Panc1 (cell line): ENCODE results near the gene CALM3. TPM values are rescaled to one million over a fixed set of nuclear protein-coding genes. Genes with fewer than 3 reads are reported as not detected.

ENCODE experiments used
- ATAC-seq: fragments of 200-7000 bp; cut with Tn5 transposase; 2 replicates; pipeline ENCODE4 v1.9.1; 2020; ENCODE audit warnings: mild to moderate bottlenecking, moderate library complexity
- BruUV-seq: library from RNA; stranded (reverse); fragments of 400-500 nt; replicated peaks from 2 replicates; lab custom pipeline; 2021; lab: Mats Ljungman, UMichigan
- CTCF ChIA-PET: fragments of 300-600 bp; sonication (Branson Sonifier 250); formaldehyde crosslinking; loops from one replicate; lab custom pipeline; 2022; ENCODE audit warnings: antibody characterized with exemption; lab: Charles Lee
- POLR2A ChIA-PET: fragments of 300-600 bp; sonication (Branson Sonifier 250); formaldehyde crosslinking; loops from one replicate; lab custom pipeline; 2022; ENCODE audit warnings: antibody characterized with exemption; lab: Charles Lee
- DNase-seq: peaks from one replicate; pipeline ENCODE4 v3.0.0-alpha.2; 2010; ENCODE audit warnings: low read depth, low spot score
- H3K27ac ChIP-seq: 2 replicates; pipeline ENCODE4 v1.5.1; 2011; ENCODE audit warnings: mild to moderate bottlenecking, low read length, inconsistent platforms
- H3K27me3 ChIP-seq: fragments of 200-500 bp; sonication (Bioruptor generic); 2 replicates; pipeline ENCODE4 v1.6.0; 2014; ENCODE audit warnings: low read length, inconsistent platforms; ENCODE audit not compliant: control insufficient read depth, insufficient read depth
- H3K36me3 ChIP-seq: fragments of 200-500 bp; sonication (Bioruptor generic); 2 replicates; pipeline ENCODE4 v1.5.1; 2014; ENCODE audit warnings: inconsistent platforms, mild to moderate bottlenecking, low read length, moderate library complexity; ENCODE audit not compliant: control insufficient read depth, insufficient read depth
- H3K4me1 ChIP-seq: 2 replicates; pipeline ENCODE4 v1.5.1; 2011; ENCODE audit warnings: inconsistent platforms, mild to moderate bottlenecking, low read length, moderate library complexity; ENCODE audit not compliant: control insufficient read depth, insufficient read depth
- H3K4me3 ChIP-seq, 2 experiments: 2 replicates each; pipeline ENCODE4 v1.5.1; 2011 to 2012; ENCODE audit warnings: low read depth in 2 of 2, low read length in 2 of 2, mild to moderate bottlenecking in 2 of 2, inconsistent platforms in 1 of 2, moderate library complexity in 1 of 2
- H3K9me3 ChIP-seq: fragments of 200-500 bp; sonication (Bioruptor generic); 2 replicates; pipeline ENCODE4 v1.5.1; 2014; ENCODE audit warnings: low read depth, mild to moderate bottlenecking, inconsistent platforms, low read length, moderate library complexity; ENCODE audit not compliant: control insufficient read depth, insufficient read depth
- CTCF ChIP-seq: fragments of 450-650 bp; IDR thresholded peaks from 2 replicates; pipeline ENCODE4 v1.5.1; 2017; ENCODE audit warnings: mild to moderate bottlenecking
- POLR2AphosphoS5 ChIP-seq: IDR thresholded peaks from 2 replicates; pipeline ENCODE4 v1.6.1; 2012; ENCODE audit warnings: mild to moderate bottlenecking, low read depth, low read length, moderate library complexity
- REST ChIP-seq, 2 experiments: IDR thresholded peaks; 2 replicates each; pipeline ENCODE4 v1.6.1; 2011 to 2012; ENCODE audit warnings: low read depth in 2 of 2, control low read depth in 1 of 2, low read length in 1 of 2, mild to moderate bottlenecking in 1 of 2, moderate library complexity in 1 of 2; ENCODE audit not compliant: insufficient read depth in 1 of 2
- SIN3A ChIP-seq: IDR thresholded peaks from 2 replicates; pipeline ENCODE4 v1.6.1; 2012; ENCODE audit warnings: low read depth, mild to moderate bottlenecking, low read length, moderate library complexity, borderline replicate concordance; ENCODE audit not compliant: insufficient read depth
- TCF7L2 ChIP-seq: IDR thresholded peaks from 2 replicates; pipeline ENCODE4 v1.6.1; 2011; ENCODE audit warnings: mild to moderate bottlenecking, low read depth, low read length, inconsistent platforms
- in situ Hi-C: cut with HindIII; loops from 2 replicates; pipeline ENCODE4 v1.10.0; 2016; ENCODE audit warnings: low sequenced_read_pairs, low pct_unique_long_range_greater_than_20kb
- intact Hi-C: fragments of 100-400 bp; cut with micrococcal nuclease; formaldehyde crosslinking; loops from one replicate; pipeline ENCODE4 v1.10.0; 2022; ENCODE audit not compliant: unreplicated experiment
- total RNA-seq: library from RNA; stranded (reverse); gene quantifications from one replicate; pipeline ENCODE4 v1.2.1, GENCODE V29; 2021; ENCODE audit not compliant: unreplicated experiment

The CALM3 gene
- total RNA-seq, 1 experiment from 2014 or later: 212 TPM

GRCh38 chr19:46585539-46585938 lies 15.6 kb upstream of the CALM3 start:
- Histone ChIP-seq H3K4me3 (no peak overlapping the region), H3K4me1 (no peaks in the 10 kb centered on the region), H3K27ac (no peak overlapping the region), H3K9me3 (no peaks in the 10 kb centered on the region), H3K36me3 (no peaks in the 10 kb centered on the region), H3K27me3 (no peaks in the 10 kb centered on the region)
- no peak for DNase-seq
- ChIA-PET POLR2A (no interaction called here), CTCF (no interaction called here)
- BruUV-seq: no TSS peak
- ATAC-seq: no peak
- intact Hi-C loops: no loop called here
- in situ Hi-C loops: no loop called here
- TF ChIP-seq CTCF (no peak), POLR2AphosphoS5 (no peak), SIN3A (no peak), REST (IDR thresholded peaks at IDR 0.05; ENCODE audit: insufficient read depth in 1 of 2, low read depth in 2 of 2, low read length in 1 of 2) (no peak), TCF7L2 (no peak)

- Histone ChIP-seq H3K27me3 (no peaks in the 10 kb centered on the region), H3K27ac (no peak overlapping the region), H3K9me3 (no peaks in the 10 kb centered on the region), H3K4me3 (no peak overlapping the region), H3K36me3 (no peaks in the 10 kb centered on the region), H3K4me1 (no peaks in the 10 kb centered on the region)
- no peak for ATAC-seq
- intact Hi-C loops: no loop called here
- BruUV-seq: no TSS peak
- ChIA-PET POLR2A (no interaction called here), CTCF (no interaction called here)
- TF ChIP-seq TCF7L2: no peak
- TF ChIP-seq POLR2AphosphoS5: no peak
- no peak for TF ChIP-seq REST (IDR thresholded peaks at IDR 0.05; ENCODE audit: insufficient read depth in 1 of 2, low read depth in 2 of 2, low read length in 1 of 2)
- no peak for TF ChIP-seq CTCF
- TF ChIP-seq SIN3A: no peak
- in situ Hi-C loops: no loop called here
- no peak for DNase-seq
Measured at GRCh38 chr19:46586294-46586693, 14.8 kb upstream of the CALM3 start.
